Measurements from ENCODE around the gene PUM1. TPM values are rescaled to one million over a fixed set of nuclear protein-coding genes. Genes with fewer than 3 reads are reported as not detected.
A peak's percentile ranks its signal among the peaks of the same experiment; 100 is the strongest.
"Not testable (repeated sequence)": the region's sequence is repeated elsewhere in the genome, so short reads cannot be mapped to it uniquely, and the experiment has no call there.

The PUM1 gene
- total RNA-seq, 1 donor from 2014 or later, result 188 TPM

DNA sequence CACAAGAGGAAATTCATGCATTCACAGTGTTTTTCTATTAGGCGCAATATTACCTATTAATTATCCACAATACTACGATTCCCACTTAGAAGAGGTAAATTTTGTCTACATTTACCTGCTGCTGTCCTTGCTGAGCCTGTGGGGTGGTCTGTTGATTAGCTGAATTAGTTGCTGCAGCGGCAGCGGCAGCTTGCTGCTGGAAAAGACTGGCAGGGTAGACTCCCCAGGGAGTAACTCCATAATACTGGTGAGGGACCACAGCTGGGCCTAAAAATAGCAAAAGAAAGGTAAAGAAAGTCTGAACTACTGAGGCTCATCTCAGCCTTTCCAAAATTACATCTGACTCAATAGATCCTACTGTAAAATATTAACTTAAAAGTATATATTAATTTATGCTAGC is 91.0 kb downstream of the PUM1 start:
- Mint-ChIP-seq H3K4me1 (ENCODE audit: low read depth, unreplicated experiment) (peaks cover 17% of the 10 kb centered on the region), H3K27ac (ENCODE audit: unreplicated experiment) (no peak overlapping the region), H3K27me3 (ENCODE audit: unreplicated experiment) (peaks cover 7% of the 10 kb centered on the region), H3K4me3 (ENCODE audit: unreplicated experiment) (no peak overlapping the region), H3K9me3 (ENCODE audit: unreplicated experiment) (peaks cover 2% of the 10 kb centered on the region), H3K36me3 (ENCODE audit: unreplicated experiment) (peaks cover 5% of the 10 kb centered on the region)
- TF ChIP-seq, protein P1, sequence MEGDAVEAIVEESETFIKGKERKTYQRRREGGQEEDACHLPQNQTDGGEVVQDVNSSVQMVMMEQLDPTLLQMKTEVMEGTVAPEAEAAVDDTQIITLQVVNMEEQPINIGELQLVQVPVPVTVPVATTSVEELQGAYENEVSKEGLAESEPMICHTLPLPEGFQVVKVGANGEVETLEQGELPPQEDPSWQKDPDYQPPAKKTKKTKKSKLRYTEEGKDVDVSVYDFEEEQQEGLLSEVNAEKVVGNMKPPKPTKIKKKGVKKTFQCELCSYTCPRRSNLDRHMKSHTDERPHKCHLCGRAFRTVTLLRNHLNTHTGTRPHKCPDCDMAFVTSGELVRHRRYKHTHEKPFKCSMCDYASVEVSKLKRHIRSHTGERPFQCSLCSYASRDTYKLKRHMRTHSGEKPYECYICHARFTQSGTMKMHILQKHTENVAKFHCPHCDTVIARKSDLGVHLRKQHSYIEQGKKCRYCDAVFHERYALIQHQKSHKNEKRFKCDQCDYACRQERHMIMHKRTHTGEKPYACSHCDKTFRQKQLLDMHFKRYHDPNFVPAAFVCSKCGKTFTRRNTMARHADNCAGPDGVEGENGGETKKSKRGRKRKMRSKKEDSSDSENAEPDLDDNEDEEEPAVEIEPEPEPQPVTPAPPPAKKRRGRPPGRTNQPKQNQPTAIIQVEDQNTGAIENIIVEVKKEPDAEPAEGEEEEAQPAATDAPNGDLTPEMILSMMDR (IDR thresholded peaks at IDR 0.05; ENCODE audit: partially characterized antibody, unreplicated experiment), result no peak
- no peak for DNase-seq

- not testable (repeated sequence) for H3K9me3 Mint-ChIP-seq (ENCODE audit: unreplicated experiment); H3K27ac Mint-ChIP-seq (ENCODE audit: unreplicated experiment); H3K27me3 Mint-ChIP-seq (ENCODE audit: unreplicated experiment); H3K4me3 Mint-ChIP-seq (ENCODE audit: unreplicated experiment); H3K36me3 Mint-ChIP-seq (ENCODE audit: unreplicated experiment); DNase-seq
- H3K4me1 Mint-ChIP-seq (ENCODE audit: low read depth, unreplicated experiment), result peaks cover 24% of the 10 kb centered on the region
Measured at GRCh38 chr1:30972349-30972748, 93.2 kb downstream of the PUM1 start.

DNA sequence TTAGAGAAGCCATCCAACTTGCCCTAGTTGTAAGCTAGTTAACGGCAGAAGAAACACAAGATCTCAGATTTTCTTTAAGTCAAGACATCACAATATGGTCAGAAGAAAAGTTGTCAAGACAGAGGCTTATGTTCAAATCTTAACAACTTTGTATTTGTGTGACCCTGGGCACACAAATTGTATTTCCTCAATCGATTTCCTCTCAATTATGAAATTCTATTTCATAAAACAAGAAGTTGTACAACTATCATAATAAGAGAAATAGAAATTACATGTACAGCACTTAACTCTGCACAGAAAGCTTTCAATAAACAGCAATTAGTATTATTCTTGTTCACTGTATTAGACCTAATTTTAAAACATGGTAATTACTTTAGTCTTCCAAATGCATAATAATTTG is 94.0 kb downstream of the PUM1 start:
- H3K4me3 Mint-ChIP-seq (ENCODE audit: unreplicated experiment), result no peak overlapping the region
- peaks cover 12% of the 10 kb centered on the region for H3K27me3 Mint-ChIP-seq (ENCODE audit: unreplicated experiment)
- H3K27ac Mint-ChIP-seq (ENCODE audit: unreplicated experiment), result no peak overlapping the region
- no peaks in the 10 kb centered on the region for H3K36me3 Mint-ChIP-seq (ENCODE audit: unreplicated experiment)
- peaks cover 4% of the 10 kb centered on the region for H3K9me3 Mint-ChIP-seq (ENCODE audit: unreplicated experiment)
- DNase-seq, result no peak
- TF ChIP-seq, protein P1 (IDR thresholded peaks at IDR 0.05; ENCODE audit: partially characterized antibody, unreplicated experiment), result no peak
- peaks cover 32% of the 10 kb centered on the region for H3K4me1 Mint-ChIP-seq (ENCODE audit: low read depth, unreplicated experiment)

- no peak overlapping the region for H3K27ac Mint-ChIP-seq (ENCODE audit: unreplicated experiment)
- peaks cover 36% of the 10 kb centered on the region for H3K4me1 Mint-ChIP-seq (ENCODE audit: low read depth, unreplicated experiment)
- no peaks in the 10 kb centered on the region for H3K36me3 Mint-ChIP-seq (ENCODE audit: unreplicated experiment)
- H3K9me3 Mint-ChIP-seq (ENCODE audit: unreplicated experiment), result peaks cover 7% of the 10 kb centered on the region
- TF ChIP-seq, protein P1 (IDR thresholded peaks at IDR 0.05; ENCODE audit: partially characterized antibody, unreplicated experiment), result no peak
- H3K27me3 Mint-ChIP-seq (ENCODE audit: unreplicated experiment), result peaks cover 12% of the 10 kb centered on the region
- no peak for DNase-seq
- no peak overlapping the region for H3K4me3 Mint-ChIP-seq (ENCODE audit: unreplicated experiment)
Measured at GRCh38 chr1:30969903-30970302, 95.6 kb downstream of the PUM1 start.

DNA sequence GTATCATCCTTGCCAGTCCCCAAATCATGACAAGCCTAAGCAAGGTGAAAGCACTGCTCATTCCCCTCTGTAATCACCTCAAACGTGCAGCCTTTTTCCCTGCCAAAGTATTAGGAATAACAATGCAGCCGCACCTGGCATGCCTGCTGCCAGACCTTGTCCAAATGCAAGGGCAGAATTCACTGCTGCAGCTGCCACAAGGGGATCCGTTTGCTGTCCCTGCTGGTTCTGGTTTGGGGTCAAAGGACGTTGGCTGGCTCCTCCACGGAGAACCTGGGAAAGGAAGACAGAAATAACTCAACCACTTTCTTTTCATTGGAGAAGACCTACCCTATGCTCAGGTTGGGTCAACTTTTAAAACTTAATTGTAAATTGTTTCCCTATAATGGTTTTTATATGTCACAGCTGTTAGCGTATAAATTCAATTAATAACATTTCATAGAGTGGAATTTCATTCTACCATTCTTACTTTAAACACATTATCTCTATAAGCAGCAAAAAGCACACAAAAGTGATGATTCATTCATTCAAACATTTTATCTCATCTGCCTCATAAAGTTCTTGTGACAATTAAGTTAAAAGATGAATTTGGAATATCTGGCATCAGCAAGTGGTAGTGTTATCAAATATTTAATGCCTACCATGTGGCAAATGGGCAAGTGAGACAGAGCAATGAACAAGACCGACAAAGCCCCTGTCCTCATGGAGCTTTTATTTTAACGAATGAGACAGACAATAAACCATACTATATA is 97.1 kb downstream of the PUM1 start:
- H3K9me3 Mint-ChIP-seq (ENCODE audit: unreplicated experiment), result peaks cover 7% of the 10 kb centered on the region
- H3K4me1 Mint-ChIP-seq (ENCODE audit: low read depth, unreplicated experiment), result peaks cover 33% of the 10 kb centered on the region

More for the DNA sequence above, 97.1 kb downstream of the PUM1 start:
- TF ChIP-seq, protein P1 (IDR thresholded peaks at IDR 0.05; ENCODE audit: partially characterized antibody, unreplicated experiment), result no peak
- Mint-ChIP-seq H3K27ac (ENCODE audit: unreplicated experiment) (peak overlapping the region; percentile 69), H3K27me3 (ENCODE audit: unreplicated experiment) (peaks cover 12% of the 10 kb centered on the region), H3K4me3 (ENCODE audit: unreplicated experiment) (no peak overlapping the region), H3K36me3 (ENCODE audit: unreplicated experiment) (no peaks in the 10 kb centered on the region)
- no peak for DNase-seq
